Sigmoid colon (tissue), 4 donors: ENCODE measurements around the gene PAX3.

Source experiments
- CTCF ChIP-seq, 4 experiments: fragments of 450-650 bp in 3 of 4; fragments of 200-600 bp in 1 of 4; IDR thresholded peaks; one replicate each; pipeline ENCODE4 v1.5.1; 2016 to 2019; ENCODE audit warnings: antibody characterized with exemption in 4 of 4, mild to moderate bottlenecking in 3 of 4, moderate library complexity in 2 of 4
- POLR2AphosphoS5 ChIP-seq, 4 donors: sonication (generic); formaldehyde crosslinking; IDR thresholded peaks; one replicate each; pipeline ENCODE4 v1.6.1; 2017; ENCODE audit warnings: antibody characterized with exemption in 4 of 4

DNA sequence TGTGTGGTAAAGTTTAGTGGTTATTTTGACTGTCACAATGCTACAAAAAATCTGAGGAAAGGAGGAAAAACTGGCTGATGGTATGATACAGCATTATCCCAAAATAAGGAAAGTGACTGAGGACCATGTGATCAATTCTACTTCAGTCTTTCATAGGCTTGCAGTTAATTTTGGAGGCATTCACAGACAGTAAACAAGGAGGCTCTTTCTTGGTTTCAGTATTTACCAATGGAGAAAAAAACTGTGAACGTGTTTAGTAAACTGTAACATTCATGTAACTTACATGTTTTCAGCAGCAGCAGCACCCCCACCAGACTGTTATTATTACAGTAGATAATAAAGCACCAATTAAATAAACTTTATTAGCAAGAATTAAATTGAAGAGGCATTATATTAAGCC is 50.0 kb downstream of the PAX3 start:
- TF ChIP-seq POLR2AphosphoS5 (IDR thresholded peaks at IDR 0.05) (no peak), CTCF (IDR thresholded peaks at IDR 0.05) (no peak)
